ENCODE results near the gene MINDY2.
"Not testable (repeated sequence)": the region's sequence is repeated elsewhere in the genome, so short reads cannot be mapped to it uniquely, and the experiment has no call there.

- TF ChIP-seq CTCF, POLR2A (IDR thresholded peaks at IDR 0.05): not testable (repeated sequence)
Observed at GRCh38 chr15:58883926-58884325, 112.8 kb downstream of the MINDY2 start.

All from right lobe of liver (tissue), 4 donors.